ENCODE data around the gene CACNA1H. TPM values are rescaled to one million over a fixed set of nuclear protein-coding genes. Genes with fewer than 3 reads are reported as not detected.

CACNA1H gene
- total and polyA plus RNA-seq, 2 of the 4 experiments (the other 2 are of a cell fraction): 1.6 to 5.8 TPM

DNA sequence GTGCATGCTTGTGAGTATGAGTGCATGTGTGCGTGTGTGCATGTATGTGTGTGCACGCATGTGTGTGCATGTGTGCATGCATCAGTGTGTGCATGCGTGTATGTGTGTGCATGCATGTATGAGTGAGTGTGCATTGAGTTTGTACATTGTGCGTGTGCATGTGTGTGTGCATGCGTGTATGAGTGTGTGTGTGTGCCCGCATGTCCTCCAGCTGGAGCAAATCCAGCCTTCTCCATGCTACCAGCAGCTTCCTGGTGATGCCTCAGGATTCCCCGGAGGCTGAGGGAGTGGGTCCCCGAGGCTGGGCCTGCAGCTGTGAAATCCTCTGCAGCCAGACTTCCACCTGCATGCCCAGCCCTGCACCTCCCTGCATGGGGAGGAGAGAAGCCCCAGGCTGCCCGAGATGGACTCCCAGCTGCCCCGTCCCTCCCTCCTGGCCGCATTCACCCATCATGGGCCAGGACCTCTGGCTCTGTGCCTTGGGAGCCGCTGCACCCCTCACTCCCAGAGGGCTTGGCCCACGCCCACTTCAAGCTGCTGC, 112.3 kb downstream of the CACNA1H start:
- dilution Hi-C loops (cut with HindIII; ENCODE audit: low sequenced_read_pairs, unreplicated experiment): no loop called here

More for the DNA sequence above, 112.3 kb downstream of the CACNA1H start:
- no peak overlapping the region for H3K14ac ChIP-seq (replicated peaks; ENCODE audit: low read depth, low read length)
- H2AFZ ChIP-seq (replicated peaks; ENCODE audit: low read length, poor library complexity): no peak overlapping the region
- H3K23ac ChIP-seq (ENCODE audit: low read depth, low read length): no peak overlapping the region
- no peaks in the 10 kb centered on the region for H3K79me1 ChIP-seq (ENCODE audit: low read depth in 1 of 2, low read length in 2 of 2)
- DNase-seq: no peak
- no peak for ATAC-seq (ENCODE audit: low read depth)
- H2BK5ac ChIP-seq (ENCODE audit: low read depth, low read length, poor library complexity, severe bottlenecking): no peak overlapping the region
- H3K9me1 ChIP-seq (ENCODE audit: insufficient read depth, low read length): peaks cover 4% of the 10 kb centered on the region; the same call in 1 of the 2 replicates
- H3K4me3 ChIP-seq (ENCODE audit: insufficient read depth, low read depth, low read length): no peak overlapping the region
- no peak overlapping the region for H2AK5ac ChIP-seq (ENCODE audit: low read depth, low read length)
- no peak overlapping the region for H2BK15ac ChIP-seq (ENCODE audit: low read depth, low read length)
- H2BK20ac ChIP-seq (ENCODE audit: low read depth, low read length): no peak overlapping the region
- no peak overlapping the region for H3K18ac ChIP-seq (ENCODE audit: low read depth, low read length)
- H4K91ac ChIP-seq (ENCODE audit: insufficient read depth, low read depth, low read length): no peak overlapping the region
- no peak overlapping the region for H3K9ac ChIP-seq (ENCODE audit: low read depth, low read length)
- no peak overlapping the region for H3K27ac ChIP-seq (ENCODE audit: insufficient read depth, low read length)
- ChIA-PET POLR2A (ENCODE audit: unreplicated experiment) (no interaction called here), CTCF (no interaction called here)
- TF ChIP-seq RFX5 (IDR thresholded peaks at IDR 0.05; ENCODE audit: low read depth, low read length): no peak
- TF ChIP-seq BHLHE40 (IDR thresholded peaks at IDR 0.05; ENCODE audit: low read depth, low read length): no peak
- TF ChIP-seq SMC3 (IDR thresholded peaks at IDR 0.05; ENCODE audit: low read depth, low read length): no peak
- TF ChIP-seq CHD1 (IDR thresholded peaks at IDR 0.05; ENCODE audit: low read depth, low read length): no peak
- TF ChIP-seq NFE2L2 (IDR thresholded peaks at IDR 0.05; ENCODE audit: low read depth, low read length): no peak
- no peak for TF ChIP-seq MAFK (IDR thresholded peaks at IDR 0.05; ENCODE audit: low read depth, low read length)
- intact Hi-C loops (cut with micrococcal nuclease): no loop called here
- H3K27me3 ChIP-seq (ENCODE audit: control insufficient read depth, insufficient read depth, low read length): peaks cover 31% of the 10 kb centered on the region; the same call in 1 of the 2 replicates
- H4K8ac ChIP-seq (ENCODE audit: low read depth in 2 of 2, low read length in 2 of 2): no peak overlapping the region
- no TSS peak for BruUV-seq (replicated peaks)
- H3K4ac ChIP-seq (ENCODE audit: low read depth, low read length): no peak overlapping the region
- no peak overlapping the region for H3K56ac ChIP-seq (ENCODE audit: extremely low read depth, insufficient read depth, low read length)
- no peak overlapping the region for H4K5ac ChIP-seq (ENCODE audit: low read depth, low read length)
- no peaks in the 10 kb centered on the region for H3K36me3 ChIP-seq (ENCODE audit: control insufficient read depth, insufficient read depth, low read length)
- in situ Hi-C loops (cut with MboI; ENCODE audit: low sequenced_read_pairs): no loop called here
- H3K9me3 ChIP-seq (ENCODE audit: control insufficient read depth, insufficient read depth, low read length): no peaks in the 10 kb centered on the region
- no peaks in the 10 kb centered on the region for H3K4me1 ChIP-seq (ENCODE audit: control insufficient read depth, insufficient read depth, low read length)
- no peak overlapping the region for H3K4me2 ChIP-seq (ENCODE audit: low read depth, low read length)
- H4K20me1 ChIP-seq (ENCODE audit: insufficient read depth, low read length): no peaks in the 10 kb centered on the region; the same call in 1 of the 2 replicates
- H2AK9ac ChIP-seq (replicated peaks; ENCODE audit: low read depth, low read length, poor library complexity): no peak overlapping the region
- H2BK120ac ChIP-seq (ENCODE audit: low read depth, low read length): no peak overlapping the region
- 85% methylated on average over 3 of the region's 13 CpGs; no CpG with 5 or more reads in 1 of the 2 experiments for WGBS, 2 experiments (ENCODE audit: extremely low coverage in 2 of 2, insufficient read length in 1 of 2)
